ENCODE measurements around the gene LSM12.

DNA sequence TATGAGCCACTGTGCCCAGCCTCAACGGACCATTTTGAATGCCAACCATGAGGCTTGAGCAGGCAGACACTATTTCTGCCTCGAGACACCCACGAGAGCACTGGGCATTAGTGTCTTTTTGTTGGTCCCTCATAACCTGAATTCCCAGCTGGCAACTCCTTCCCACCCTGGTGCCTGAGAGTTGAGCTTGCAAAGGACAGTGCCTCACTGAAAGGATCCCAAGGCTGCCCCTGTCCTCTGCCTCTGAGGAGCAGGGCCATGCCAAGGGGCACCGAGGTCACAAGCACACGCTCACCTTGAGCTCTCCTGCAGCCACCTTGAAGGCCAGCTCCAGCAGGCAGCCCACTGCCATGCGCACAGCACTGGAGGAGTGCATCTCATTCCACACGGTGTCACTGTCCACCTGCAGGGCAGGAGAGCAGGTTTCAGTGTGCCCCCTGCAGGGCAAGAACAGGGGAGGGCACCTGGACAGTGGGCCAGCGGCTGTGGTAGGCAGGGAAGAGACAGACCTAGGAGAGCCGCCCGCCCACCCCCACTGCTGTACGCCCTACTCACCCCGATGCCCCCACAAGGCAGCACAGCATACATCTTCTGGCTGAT is 16.9 kb upstream of the LSM12 start:
- TF ChIP-seq, protein P1, sequence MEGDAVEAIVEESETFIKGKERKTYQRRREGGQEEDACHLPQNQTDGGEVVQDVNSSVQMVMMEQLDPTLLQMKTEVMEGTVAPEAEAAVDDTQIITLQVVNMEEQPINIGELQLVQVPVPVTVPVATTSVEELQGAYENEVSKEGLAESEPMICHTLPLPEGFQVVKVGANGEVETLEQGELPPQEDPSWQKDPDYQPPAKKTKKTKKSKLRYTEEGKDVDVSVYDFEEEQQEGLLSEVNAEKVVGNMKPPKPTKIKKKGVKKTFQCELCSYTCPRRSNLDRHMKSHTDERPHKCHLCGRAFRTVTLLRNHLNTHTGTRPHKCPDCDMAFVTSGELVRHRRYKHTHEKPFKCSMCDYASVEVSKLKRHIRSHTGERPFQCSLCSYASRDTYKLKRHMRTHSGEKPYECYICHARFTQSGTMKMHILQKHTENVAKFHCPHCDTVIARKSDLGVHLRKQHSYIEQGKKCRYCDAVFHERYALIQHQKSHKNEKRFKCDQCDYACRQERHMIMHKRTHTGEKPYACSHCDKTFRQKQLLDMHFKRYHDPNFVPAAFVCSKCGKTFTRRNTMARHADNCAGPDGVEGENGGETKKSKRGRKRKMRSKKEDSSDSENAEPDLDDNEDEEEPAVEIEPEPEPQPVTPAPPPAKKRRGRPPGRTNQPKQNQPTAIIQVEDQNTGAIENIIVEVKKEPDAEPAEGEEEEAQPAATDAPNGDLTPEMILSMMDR (IDR thresholded peaks at IDR 0.05), result no peak
- TF ChIP-seq POLR2A (IDR thresholded peaks at IDR 0.05), result no peak

Data from uterus (tissue), 2 donors.